CD14-positive monocyte (primary cell): ENCODE results near the gene GABRD. TPM values are rescaled to one million over a fixed set of nuclear protein-coding genes. Genes with fewer than 3 reads are reported as not detected.

ENCODE experiments used
- DNase-seq, 3 donors: peaks; one replicate each; pipeline ENCODE4 v3.0.0-alpha.2; 2011 to 2022
- H2AFZ ChIP-seq: 2 replicates; pipeline ENCODE4 v1.6.0; 2012; ENCODE audit warnings: mild to moderate bottlenecking, low read depth, low read length, inconsistent platforms; ENCODE audit not compliant: insufficient read depth, poor library complexity, severe bottlenecking
- H3K27ac ChIP-seq, 2 donors: 1 replicate in 1 of 2; 2 replicates in 1 of 2; pipeline ENCODE4 v1.5.1; 2012 to 2013; ENCODE audit warnings: low read length in 2 of 2, control low read depth in 1 of 2, inconsistent platforms in 1 of 2, low read depth in 1 of 2, mild to moderate bottlenecking in 1 of 2
- H3K27me3 ChIP-seq, 2 donors: one replicate each; pipeline versions ENCODE4 v1.6.0 to v1.6.1; 2011 to 2013; ENCODE audit warnings: low read length in 2 of 2; ENCODE audit not compliant: control insufficient read depth in 2 of 2, insufficient read depth in 2 of 2
- H3K36me3 ChIP-seq, 2 donors: replicated peaks in 1 of 2; 1 replicate in 1 of 2; 2 replicates in 1 of 2; pipeline versions ENCODE4 v1.5.1 to v1.6.1; 2012 to 2013; ENCODE audit warnings: low read length in 2 of 2, control low read depth in 1 of 2, inconsistent platforms in 1 of 2, mild to moderate bottlenecking in 1 of 2; ENCODE audit not compliant: insufficient read depth in 2 of 2, control insufficient read depth in 1 of 2
- H3K4me1 ChIP-seq, 2 donors: 1 replicate in 1 of 2; 2 replicates in 1 of 2; pipeline versions ENCODE4 v1.5.1 to v1.6.1; 2012 to 2013; ENCODE audit warnings: low read length in 2 of 2, control low read depth in 1 of 2, inconsistent platforms in 1 of 2, mild to moderate bottlenecking in 1 of 2, moderate library complexity in 1 of 2; ENCODE audit not compliant: insufficient read depth in 2 of 2, control insufficient read depth in 1 of 2
- H3K4me2 ChIP-seq: replicated peaks from 2 replicates; pipeline ENCODE3; 2012; ENCODE audit warnings: low read length, moderate library complexity, mild to moderate bottlenecking; ENCODE audit not compliant: poor library complexity, severe bottlenecking; ENCODE audit errors: extremely low read depth
- H3K4me3 ChIP-seq, 3 experiments: fragments of 200-600 bp in 1 of 3; sonication (generic) in 1 of 3; replicated peaks in 1 of 3; 1 replicate in 2 of 3; 2 replicates in 1 of 3; pipeline ENCODE4 v1.5.1; 2011 to 2013; ENCODE audit warnings: low read length in 3 of 3, mild to moderate bottlenecking in 3 of 3, control low read depth in 2 of 3, low read depth in 2 of 3, inconsistent platforms in 1 of 3, moderate library complexity in 1 of 3
- H3K79me2 ChIP-seq: 2 replicates; pipeline ENCODE4 v1.6.0; 2012; ENCODE audit warnings: mild to moderate bottlenecking, control low read depth, inconsistent platforms, low read length, moderate library complexity; ENCODE audit not compliant: insufficient read depth
- H3K9ac ChIP-seq: 2 replicates; pipeline ENCODE4 v1.6.0; 2017; ENCODE audit warnings: low read length, mild to moderate bottlenecking; ENCODE audit not compliant: insufficient read depth, poor library complexity, severe bottlenecking
- H3K9me3 ChIP-seq, 2 donors: replicated peaks in 1 of 2; 1 replicate in 1 of 2; 2 replicates in 1 of 2; pipeline versions ENCODE4 v1.5.1 to v1.6.1; 2012 to 2013; ENCODE audit warnings: low read length in 2 of 2, control low read depth in 1 of 2; ENCODE audit not compliant: control insufficient read depth in 1 of 2, insufficient read depth in 1 of 2
- H4K20me1 ChIP-seq: 2 replicates; pipeline ENCODE4 v1.6.0; 2012; ENCODE audit warnings: mild to moderate bottlenecking, low read length, control low read depth, moderate library complexity; ENCODE audit not compliant: insufficient read depth
- H3K27ac Mint-ChIP-seq, 7 donors: one replicate each; pipeline ENCODE4 v1.8.0; 2020; ENCODE audit warnings: mild to moderate bottlenecking in 7 of 7, mixed read lengths in 7 of 7, moderate library complexity in 6 of 7, inconsistent platforms in 2 of 7
- H3K27me3 Mint-ChIP-seq, 3 donors: one replicate each; pipeline ENCODE4 v1.8.0; 2021 to 2022; ENCODE audit warnings: low read depth in 3 of 3, mild to moderate bottlenecking in 3 of 3, mixed read lengths in 3 of 3, moderate library complexity in 3 of 3, inconsistent platforms in 1 of 3
- H3K36me3 Mint-ChIP-seq, 2 donors: one replicate each; pipeline ENCODE4 v1.8.0; 2020; ENCODE audit warnings: mixed read lengths in 2 of 2, inconsistent platforms in 1 of 2, mild to moderate bottlenecking in 1 of 2
- H3K4me1 Mint-ChIP-seq: one replicate; pipeline ENCODE4 v1.8.0; 2020; ENCODE audit warnings: mild to moderate bottlenecking, mixed read lengths
- H3K4me3 Mint-ChIP-seq, 2 donors: one replicate each; pipeline ENCODE4 v1.8.0; 2020; ENCODE audit warnings: mild to moderate bottlenecking in 2 of 2, mixed read lengths in 2 of 2, moderate library complexity in 1 of 2
- H3K9me3 Mint-ChIP-seq, 7 donors: one replicate each; pipeline ENCODE4 v1.8.0; 2020 to 2022; ENCODE audit warnings: mixed read lengths in 7 of 7, mild to moderate bottlenecking in 6 of 7, moderate library complexity in 6 of 7, inconsistent platforms in 2 of 7
- WGBS: methylation state at CpG from one replicate; pipeline ENCODE4 v1.1.5; 2013; ENCODE audit warnings: missing lambda C conversion rate; ENCODE audit not compliant: insufficient coverage; 5-methylcytosine and 5-hydroxymethylcytosine counted together
- intact Hi-C, 2 donors: fragments of 100-400 bp; cut with micrococcal nuclease; formaldehyde crosslinking; loops; one replicate each; pipeline versions ENCODE4 v1.15.0 to v1.15.1; 2023
- polyA plus RNA-seq, 3 donors: library from polyadenylated mRNA; depleted of rRNA in 1 of 3; unstranded in 2 of 3; stranded (reverse) in 1 of 3; fragments of 300-500 nt in 2 of 3; fragments of >200 nt in 1 of 3; fragmentation: Illumina TruSeq in 2 of 3; gene quantifications; 1 replicate in 2 of 3; 2 replicates in 1 of 3; pipeline ENCODE4 v1.2.3, GENCODE V29; 2012 to 2021
- TF ChIP-seq, protein P1 (sequence below): fragments of 200-600 bp; IDR thresholded peaks from one replicate; pipeline ENCODE4 v1.8.0; 2022; ENCODE audit warnings: antibody characterized with exemption, mild to moderate bottlenecking

The GABRD gene
- polyA plus RNA-seq, 3 donors = not detected

- Mint-ChIP-seq H3K4me3 (peak overlapping the region in 1 of 2 donors; percentile 77), H3K27me3 (peaks cover 61 to 68% (median 61%) of the 10 kb centered on the region in 3 donors), H3K36me3 (peaks cover 0 to 3% of the 10 kb centered on the region in 2 donors), H3K4me1 (no peaks in the 10 kb centered on the region), H3K27ac (no peak overlapping the region), H3K9me3 (peaks cover 0 to 5% (median 3%) of the 10 kb centered on the region in 7 donors)
- H3K4me2 ChIP-seq = no peak overlapping the region
- TF ChIP-seq, protein P1, sequence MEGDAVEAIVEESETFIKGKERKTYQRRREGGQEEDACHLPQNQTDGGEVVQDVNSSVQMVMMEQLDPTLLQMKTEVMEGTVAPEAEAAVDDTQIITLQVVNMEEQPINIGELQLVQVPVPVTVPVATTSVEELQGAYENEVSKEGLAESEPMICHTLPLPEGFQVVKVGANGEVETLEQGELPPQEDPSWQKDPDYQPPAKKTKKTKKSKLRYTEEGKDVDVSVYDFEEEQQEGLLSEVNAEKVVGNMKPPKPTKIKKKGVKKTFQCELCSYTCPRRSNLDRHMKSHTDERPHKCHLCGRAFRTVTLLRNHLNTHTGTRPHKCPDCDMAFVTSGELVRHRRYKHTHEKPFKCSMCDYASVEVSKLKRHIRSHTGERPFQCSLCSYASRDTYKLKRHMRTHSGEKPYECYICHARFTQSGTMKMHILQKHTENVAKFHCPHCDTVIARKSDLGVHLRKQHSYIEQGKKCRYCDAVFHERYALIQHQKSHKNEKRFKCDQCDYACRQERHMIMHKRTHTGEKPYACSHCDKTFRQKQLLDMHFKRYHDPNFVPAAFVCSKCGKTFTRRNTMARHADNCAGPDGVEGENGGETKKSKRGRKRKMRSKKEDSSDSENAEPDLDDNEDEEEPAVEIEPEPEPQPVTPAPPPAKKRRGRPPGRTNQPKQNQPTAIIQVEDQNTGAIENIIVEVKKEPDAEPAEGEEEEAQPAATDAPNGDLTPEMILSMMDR = no peak
- no peaks in the 10 kb centered on the region for H4K20me1 ChIP-seq
- no peak overlapping the region for H2AFZ ChIP-seq
- H3K79me2 ChIP-seq = no peaks in the 10 kb centered on the region
- DNase-seq = no peak
- no peak overlapping the region for H3K9ac ChIP-seq
- intact Hi-C loops = no loop called here
- H3K27me3 ChIP-seq = peaks cover 9 to 59% of the 10 kb centered on the region in 2 donors
- no peak overlapping the region for H3K4me3 ChIP-seq
- no peaks in the 10 kb centered on the region for H3K4me1 ChIP-seq
- 13% methylated on average over 58 of the region's 61 CpGs for WGBS
- H3K27ac ChIP-seq = no peak overlapping the region
- H3K9me3 ChIP-seq = peaks cover 0 to 7% of the 10 kb centered on the region in 2 donors
- H3K36me3 ChIP-seq = no peaks in the 10 kb centered on the region
These were observed 595 bp downstream of the GABRD start for GRCh38 chr1:2019571-2020309.

- no peaks in the 10 kb centered on the region for H3K36me3 ChIP-seq
- Mint-ChIP-seq H3K27me3 (peaks cover 58 to 64% (median 59%) of the 10 kb centered on the region in 3 donors), H3K4me3 (peak overlapping the region in 1 of 2 donors; percentile 77), H3K9me3 (peaks cover 0 to 5% (median 3%) of the 10 kb centered on the region in 7 donors), H3K4me1 (no peaks in the 10 kb centered on the region), H3K36me3 (peaks cover 0 to 3% of the 10 kb centered on the region in 2 donors), H3K27ac (no peak overlapping the region)
- no peak overlapping the region for H3K4me3 ChIP-seq
- intact Hi-C loops = no loop called here
- H3K27me3 ChIP-seq = peaks cover 9 to 53% of the 10 kb centered on the region in 2 donors
- H3K79me2 ChIP-seq = no peaks in the 10 kb centered on the region
- no peak overlapping the region for H3K27ac ChIP-seq
- no peak overlapping the region for H3K9ac ChIP-seq
- no peaks in the 10 kb centered on the region for H4K20me1 ChIP-seq
- peaks cover 0 to under 1% of the 10 kb centered on the region in 2 donors for H3K4me1 ChIP-seq
- H3K9me3 ChIP-seq = peaks cover 0 to 7% of the 10 kb centered on the region in 2 donors
- H2AFZ ChIP-seq = no peak overlapping the region
- no peak overlapping the region for H3K4me2 ChIP-seq
- TF ChIP-seq, protein P1 = no peak
- WGBS = 92% methylated on average over 7 of the region's 11 CpGs
- no peak for DNase-seq
These were observed 1.1 kb downstream of the GABRD start for GRCh38 chr1:2020310-2020655.
